H9 (cell line): ENCODE measurements around the gene KRT31. TPM values are rescaled to one million over a fixed set of nuclear protein-coding genes. Genes with fewer than 3 reads are reported as not detected.
A peak's percentile ranks its signal among the peaks of the same experiment; 100 is the strongest.

ENCODE experiments used
- DNase-seq: peaks from one replicate; pipeline ENCODE4 v3.0.0-alpha.2; 2017
- H2AFZ ChIP-seq: one replicate; pipeline ENCODE4 v1.6.1; 2013; ENCODE audit warnings: mild to moderate bottlenecking, low read length, control low read depth, moderate library complexity
- H2AK5ac ChIP-seq: 2 replicates; pipeline ENCODE4 v1.6.1; 2013; ENCODE audit warnings: low read length, control low read depth, mixed read lengths; ENCODE audit not compliant: insufficient read length
- H2BK120ac ChIP-seq: one replicate; pipeline ENCODE4 v1.6.1; 2013; ENCODE audit warnings: low read depth, mild to moderate bottlenecking, low read length, control low read depth, inconsistent platforms; ENCODE audit not compliant: poor library complexity, severe bottlenecking
- H2BK12ac ChIP-seq: 2 replicates; pipeline ENCODE4 v1.6.1; 2013; ENCODE audit warnings: low read length, control low read depth, mixed read lengths, low read depth; ENCODE audit not compliant: insufficient read length
- H2BK15ac ChIP-seq: 2 replicates; pipeline ENCODE4 v1.6.1; 2013; ENCODE audit warnings: low read depth, low read length, control low read depth
- H2BK20ac ChIP-seq: one replicate; pipeline ENCODE4 v1.6.1; 2013; ENCODE audit warnings: low read depth, mild to moderate bottlenecking, low read length, control low read depth, inconsistent platforms; ENCODE audit not compliant: poor library complexity, severe bottlenecking
- H2BK5ac ChIP-seq: 2 replicates; pipeline ENCODE4 v1.6.1; 2013; ENCODE audit warnings: low read length, control low read depth, mixed read lengths; ENCODE audit not compliant: insufficient read length
- H3K14ac ChIP-seq: 2 replicates; pipeline ENCODE4 v1.6.1; 2013; ENCODE audit warnings: low read length, control low read depth; ENCODE audit not compliant: insufficient read depth
- H3K18ac ChIP-seq: 2 replicates; pipeline ENCODE4 v1.6.1; 2013; ENCODE audit warnings: low read depth, mild to moderate bottlenecking, mixed read lengths, low read length, control low read depth; ENCODE audit not compliant: insufficient read length
- H3K23ac ChIP-seq: 2 replicates; pipeline ENCODE4 v1.6.1; 2013; ENCODE audit warnings: low read length, control low read depth, mixed read lengths, low read depth; ENCODE audit not compliant: insufficient read length
- H3K23me2 ChIP-seq: 2 replicates; pipeline ENCODE4 v1.6.1; 2013; ENCODE audit warnings: low read depth, mild to moderate bottlenecking, mixed read lengths, low read length, control low read depth; ENCODE audit not compliant: insufficient read length, poor library complexity, severe bottlenecking
- H3K27ac ChIP-seq: 2 replicates; pipeline ENCODE4 v1.5.1; 2013; ENCODE audit warnings: low read length, control low read depth, mixed read lengths, low read depth; ENCODE audit not compliant: insufficient read length
- H3K27me3 ChIP-seq: 2 replicates; pipeline ENCODE4 v1.6.1; 2013; ENCODE audit warnings: low read length, control low read depth, inconsistent platforms; ENCODE audit not compliant: insufficient read depth
- H3K4ac ChIP-seq: 2 replicates; pipeline ENCODE4 v1.6.1; 2013; ENCODE audit warnings: low read depth, mild to moderate bottlenecking, control low read depth, inconsistent platforms, low read length, moderate library complexity
- H3K4me1 ChIP-seq: 2 replicates; pipeline ENCODE4 v1.6.1; 2013; ENCODE audit warnings: low read length, control low read depth, inconsistent platforms; ENCODE audit not compliant: insufficient read depth
- H3K4me2 ChIP-seq: 2 replicates; pipeline ENCODE4 v1.6.1; 2013; ENCODE audit warnings: low read length, control low read depth, mixed read lengths; ENCODE audit not compliant: insufficient read length, insufficient read depth
- H3K56ac ChIP-seq: 2 replicates; pipeline ENCODE4 v1.6.1; 2013; ENCODE audit warnings: low read depth, mild to moderate bottlenecking, mixed read lengths, low read length, control low read depth; ENCODE audit not compliant: insufficient read length
- H3K79me1 ChIP-seq: 2 replicates; pipeline ENCODE4 v1.6.1; 2013; ENCODE audit warnings: low read depth, mild to moderate bottlenecking, moderate library complexity, low read length, control low read depth, inconsistent platforms; ENCODE audit not compliant: insufficient read depth, poor library complexity, severe bottlenecking
- H3K79me2 ChIP-seq: 2 replicates; pipeline ENCODE4 v1.6.1; 2013; ENCODE audit warnings: low read length, control low read depth, inconsistent platforms; ENCODE audit not compliant: insufficient read depth
- H3K9ac ChIP-seq: 2 replicates; pipeline ENCODE4 v1.6.1; 2013; ENCODE audit warnings: low read length, control low read depth, mixed read lengths; ENCODE audit not compliant: insufficient read length; ENCODE audit errors: extremely low read depth
- H3K9me3 ChIP-seq: one replicate; pipeline ENCODE4 v1.6.1; 2013; ENCODE audit warnings: low read depth, low read length, inconsistent platforms; ENCODE audit not compliant: control insufficient read depth
- H3T11ph ChIP-seq: one replicate; pipeline ENCODE4 v1.6.1; 2013; ENCODE audit warnings: mild to moderate bottlenecking, low read length, control low read depth, inconsistent platforms
- H4K20me1 ChIP-seq: one replicate; pipeline ENCODE4 v1.6.1; 2013; ENCODE audit not compliant: control insufficient read depth, insufficient read length, insufficient read depth
- H4K5ac ChIP-seq: 2 replicates; pipeline ENCODE4 v1.6.1; 2013; ENCODE audit warnings: low read depth, mild to moderate bottlenecking, mixed read lengths, low read length, control low read depth; ENCODE audit not compliant: insufficient read length
- H4K8ac ChIP-seq: replicated peaks from 2 replicates; pipeline ENCODE4 v1.6.1; 2013; ENCODE audit warnings: low read length, control low read depth, mixed read lengths, low read depth; ENCODE audit not compliant: insufficient read length
- H4K91ac ChIP-seq: 2 replicates; pipeline ENCODE4 v1.6.1; 2013; ENCODE audit warnings: low read depth, mild to moderate bottlenecking, moderate library complexity, mixed read lengths, low read length, control low read depth; ENCODE audit not compliant: insufficient read length
- H3K27ac Mint-ChIP-seq, 3 experiments: 2 replicates in 2 of 3; 3 replicates in 1 of 3; pipeline ENCODE4 v1.8.0; 2020 to 2021; ENCODE audit warnings: mixed read lengths in 3 of 3, mild to moderate bottlenecking in 1 of 3, moderate library complexity in 1 of 3
- H3K27me3 Mint-ChIP-seq: 2 replicates; pipeline ENCODE4 v1.8.0; 2021; ENCODE audit warnings: low read depth, mild to moderate bottlenecking, moderate library complexity, mixed read lengths
- H3K36me3 Mint-ChIP-seq, 3 experiments: 2 replicates in 2 of 3; 3 replicates in 1 of 3; pipeline ENCODE4 v1.8.0; 2020 to 2021; ENCODE audit warnings: low read depth in 3 of 3, mixed read lengths in 3 of 3; ENCODE audit not compliant: insufficient read depth in 1 of 3
- H3K4me1 Mint-ChIP-seq, 2 experiments: 2 replicates each; pipeline ENCODE4 v1.8.0; 2020; ENCODE audit warnings: mixed read lengths in 2 of 2
- H3K4me3 Mint-ChIP-seq, 2 experiments: 2 replicates in 1 of 2; 3 replicates in 1 of 2; pipeline ENCODE4 v1.8.0; 2020 to 2021; ENCODE audit warnings: mild to moderate bottlenecking in 2 of 2, mixed read lengths in 2 of 2, moderate library complexity in 1 of 2
- H3K9me3 Mint-ChIP-seq, 2 experiments: 2 replicates in 1 of 2; 3 replicates in 1 of 2; pipeline ENCODE4 v1.8.0; 2020; ENCODE audit warnings: mild to moderate bottlenecking in 2 of 2, mixed read lengths in 2 of 2, moderate library complexity in 1 of 2
- WGBS: extraction: QIAGEN DNeasy Blood & Tissue Kit; methylation state at CpG from one replicate; pipeline ENCODE4 v1.1.7; 2013; ENCODE audit warnings: missing lambda C conversion rate, low lambda C conversion rate, mixed read lengths; ENCODE audit not compliant: insufficient read length; ENCODE audit errors: extremely low coverage; 5-methylcytosine and 5-hydroxymethylcytosine counted together
- total RNA-seq: library from RNA; stranded (reverse); gene quantifications from 2 replicates; pipeline ENCODE4 v1.2.1, GENCODE V29; 2021
- TF ChIP-seq, protein P1 (sequence below): fragments of 200-600 bp; sonication (generic); conservative IDR thresholded peaks from 3 replicates; pipeline ENCODE4 v1.8.0; 2021; ENCODE audit warnings: antibody characterized with exemption, mild to moderate bottlenecking

Gene KRT31
- total RNA-seq, 1 experiment from 2014 or later = not detected

DNA sequence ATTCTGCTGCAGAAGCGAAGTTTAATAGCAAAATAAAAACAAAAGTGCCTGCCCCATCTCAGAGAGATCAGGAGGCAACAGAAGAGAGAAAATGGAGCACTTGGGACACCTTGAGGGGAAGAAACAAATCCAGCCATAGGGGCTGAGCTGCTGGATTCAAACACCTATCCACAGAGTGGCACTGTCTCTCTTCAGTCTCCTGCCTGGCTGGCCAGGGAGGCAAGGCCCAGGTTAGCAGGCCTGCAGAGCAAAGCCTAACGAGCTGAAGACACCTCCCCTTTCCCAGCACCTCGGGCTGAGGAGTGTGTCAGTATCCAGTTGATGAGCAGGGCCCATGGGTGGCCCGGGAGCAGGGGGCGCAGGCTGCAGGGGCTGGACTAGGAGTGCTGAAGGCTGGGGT, 8.8 kb upstream of the KRT31 start:
- no peak overlapping the region for H2AK5ac ChIP-seq
- Mint-ChIP-seq H3K27me3 (peaks cover 3% of the 10 kb centered on the region), H3K4me1 (peaks cover 6 to 10% of the 10 kb centered on the region in 2 experiments), H3K36me3 (no peaks in the 10 kb centered on the region), H3K9me3 (no peaks in the 10 kb centered on the region), H3K27ac (no peak overlapping the region), H3K4me3 (no peak overlapping the region)
- no peak overlapping the region for H2BK20ac ChIP-seq
- no peak overlapping the region for H3K4ac ChIP-seq
- no peak overlapping the region for H3K56ac ChIP-seq
- WGBS = no CpG with 5 or more reads among the region's 5 CpGs
- H3K9ac ChIP-seq = no peak overlapping the region
- no peak overlapping the region for H3K4me2 ChIP-seq
- no peaks in the 10 kb centered on the region for H3K79me2 ChIP-seq
- no peak for DNase-seq
- TF ChIP-seq, protein P1, sequence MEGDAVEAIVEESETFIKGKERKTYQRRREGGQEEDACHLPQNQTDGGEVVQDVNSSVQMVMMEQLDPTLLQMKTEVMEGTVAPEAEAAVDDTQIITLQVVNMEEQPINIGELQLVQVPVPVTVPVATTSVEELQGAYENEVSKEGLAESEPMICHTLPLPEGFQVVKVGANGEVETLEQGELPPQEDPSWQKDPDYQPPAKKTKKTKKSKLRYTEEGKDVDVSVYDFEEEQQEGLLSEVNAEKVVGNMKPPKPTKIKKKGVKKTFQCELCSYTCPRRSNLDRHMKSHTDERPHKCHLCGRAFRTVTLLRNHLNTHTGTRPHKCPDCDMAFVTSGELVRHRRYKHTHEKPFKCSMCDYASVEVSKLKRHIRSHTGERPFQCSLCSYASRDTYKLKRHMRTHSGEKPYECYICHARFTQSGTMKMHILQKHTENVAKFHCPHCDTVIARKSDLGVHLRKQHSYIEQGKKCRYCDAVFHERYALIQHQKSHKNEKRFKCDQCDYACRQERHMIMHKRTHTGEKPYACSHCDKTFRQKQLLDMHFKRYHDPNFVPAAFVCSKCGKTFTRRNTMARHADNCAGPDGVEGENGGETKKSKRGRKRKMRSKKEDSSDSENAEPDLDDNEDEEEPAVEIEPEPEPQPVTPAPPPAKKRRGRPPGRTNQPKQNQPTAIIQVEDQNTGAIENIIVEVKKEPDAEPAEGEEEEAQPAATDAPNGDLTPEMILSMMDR = 0 out of 3 replicates have a peak, but pooled peaks have one; percentile 12
- H3K27me3 ChIP-seq = no peaks in the 10 kb centered on the region
- H4K20me1 ChIP-seq = no peaks in the 10 kb centered on the region
- H3K79me1 ChIP-seq = no peaks in the 10 kb centered on the region
- H3K27ac ChIP-seq = no peak overlapping the region
- H2BK15ac ChIP-seq = no peak overlapping the region
- H3K14ac ChIP-seq = 0 out of 2 replicates have a peak overlapping the region, but pooled peaks have one; percentile 6
- H4K8ac ChIP-seq = no peak overlapping the region
- no peak overlapping the region for H2BK12ac ChIP-seq
- no peak overlapping the region for H4K5ac ChIP-seq
- H3K18ac ChIP-seq = no peak overlapping the region
- no peak overlapping the region for H4K91ac ChIP-seq
- H3K9me3 ChIP-seq = no peaks in the 10 kb centered on the region
- no peaks in the 10 kb centered on the region for H3K23me2 ChIP-seq
- H2BK120ac ChIP-seq = no peak overlapping the region
- 0 out of 2 replicates have a peak, but pooled peaks cover 2% of the 10 kb centered on the region for H3K4me1 ChIP-seq
- H2AFZ ChIP-seq = no peak overlapping the region
- no peak overlapping the region for H3T11ph ChIP-seq
- H2BK5ac ChIP-seq = no peak overlapping the region
- H3K23ac ChIP-seq = no peak overlapping the region
